Mammary epithelial cell (primary cell): ENCODE results near the gene TEF.

Source experiments
- CTCF ChIP-seq, 2 donors: IDR thresholded peaks in 1 of 2; conservative IDR thresholded peaks in 1 of 2; 2 replicates each; pipeline ENCODE4 v1.5.1; 2011 to 2012; ENCODE audit warnings: inconsistent platforms in 2 of 2, low read length in 2 of 2, mild to moderate bottlenecking in 2 of 2, control low read depth in 1 of 2, low read depth in 1 of 2; ENCODE audit not compliant: insufficient read depth in 1 of 2; ENCODE audit errors: extremely low read depth in 1 of 2
- EZH2 ChIP-seq: IDR thresholded peaks from 2 replicates; pipeline ENCODE4 v1.6.1; 2012; ENCODE audit warnings: low read length, inconsistent platforms, borderline replicate concordance

GRCh38 chr22:41352058-41352457 is 29.7 kb upstream of the TEF start:
- TF ChIP-seq CTCF (conservative IDR thresholded peaks at IDR 0.05 in 1 of 2, IDR thresholded peaks at IDR 0.05 in 1 of 2; ENCODE audit: extremely low read depth in 1 of 2, insufficient read depth in 1 of 2, low read depth in 1 of 2, low read length in 2 of 2) (no peak), EZH2 (no peak)
